HCT116 (cell line): ENCODE results near the gene RAB24. TPM values are rescaled to one million over a fixed set of nuclear protein-coding genes. Genes with fewer than 3 reads are reported as not detected.

ENCODE experiments used
- ATAC-seq: fragments of 200-7000 bp; cut with Tn5 transposase; 2 replicates; pipeline ENCODE4 v1.9.1; 2020; ENCODE audit warnings: mild to moderate bottlenecking, moderate library complexity
- BruUV-seq: library from RNA; stranded (reverse); fragments of 400-500 nt; replicated peaks from 2 replicates; lab custom pipeline; 2021; lab: Mats Ljungman, UMichigan
- CTCF ChIA-PET: fragments of 300-600 bp; sonication (Branson Sonifier 250); formaldehyde crosslinking; loops from one replicate; lab custom pipeline; 2021; ENCODE audit warnings: antibody characterized with exemption; lab: Charles Lee
- POLR2A ChIA-PET: fragments of 300-600, 350-600 bp; sonication (Branson Sonifier 250); formaldehyde crosslinking; loops from one replicate; lab custom pipeline; 2021; ENCODE audit warnings: antibody characterized with exemption; lab: Charles Lee
- RAD21 ChIA-PET, 2 experiments: fragments of 300-600 bp; sonication (Branson Sonifier 250); formaldehyde crosslinking; loops; one replicate each; lab custom pipeline; 2023; ENCODE audit warnings: low total read pairs in 2 of 2; ENCODE audit not compliant: uncharacterized antibody in 2 of 2, unreplicated experiment in 2 of 2, low non-redundant PET in 1 of 2; lab: Charles Lee
- DNase-seq: peaks from one replicate; pipeline ENCODE4 v3.0.0-alpha.2; 2010; ENCODE audit warnings: low read depth, low spot score
- H2AFZ ChIP-seq: fragments of 200-600 bp; shearing (Covaris generic), sonication (generic); 2 replicates; pipeline ENCODE4 v1.6.1; 2017; ENCODE audit warnings: low read depth, mixed run types, mixed read lengths, antibody characterized with exemption, low read length; ENCODE audit not compliant: poor library complexity, severe bottlenecking
- H3K27ac ChIP-seq: 2 replicates; pipeline ENCODE4 v1.5.1; 2012; ENCODE audit warnings: low read depth, low read length
- H3K27me3 ChIP-seq: fragments of 200-600 bp; sonication (generic); 2 replicates; pipeline ENCODE4 v1.6.1; 2016; ENCODE audit warnings: mixed run types, low read length, mixed read lengths; ENCODE audit not compliant: insufficient read depth
- H3K36me3 ChIP-seq, 2 experiments: fragments of 200-500 bp in 1 of 2; fragments of 200-600 bp in 1 of 2; sonication (Bioruptor generic) in 1 of 2; sonication (generic) in 1 of 2; 2 replicates each; pipeline versions ENCODE4 v1.5.1 to v1.6.1; 2014 to 2016; ENCODE audit warnings: low read length in 2 of 2, inconsistent platforms in 1 of 2, mixed read lengths in 1 of 2, mixed run types in 1 of 2; ENCODE audit not compliant: insufficient read depth in 2 of 2, control insufficient read depth in 1 of 2
- H3K4me1 ChIP-seq, 2 experiments: fragments of 200-600 bp in 1 of 2; sonication (generic) in 1 of 2; 2 replicates each; pipeline versions ENCODE4 v1.5.1 to v1.6.1; 2012 to 2017; ENCODE audit warnings: low read length in 2 of 2, inconsistent platforms in 1 of 2, mild to moderate bottlenecking in 1 of 2, mixed read lengths in 1 of 2, mixed run types in 1 of 2, moderate library complexity in 1 of 2; ENCODE audit not compliant: insufficient read depth in 2 of 2, control insufficient read depth in 1 of 2
- H3K4me2 ChIP-seq: fragments of 200-600 bp; sonication (generic); 2 replicates; pipeline ENCODE4 v1.6.1; 2017; ENCODE audit warnings: mixed run types, low read length, mixed read lengths
- H3K4me3 ChIP-seq, 2 experiments: fragments of 200-600 bp in 1 of 2; sonication (generic) in 1 of 2; replicated peaks in 1 of 2; 2 replicates each; pipeline ENCODE4 v1.5.1; 2011 to 2016; ENCODE audit warnings: low read length in 2 of 2, control low read depth in 1 of 2, low read depth in 1 of 2, mild to moderate bottlenecking in 1 of 2, mixed read lengths in 1 of 2, mixed run types in 1 of 2
- H3K79me2 ChIP-seq: fragments of 200-600 bp; sonication (generic); 2 replicates; pipeline ENCODE4 v1.6.1; 2017; ENCODE audit warnings: mild to moderate bottlenecking, mixed run types, low read length, moderate library complexity, mixed read lengths; ENCODE audit not compliant: insufficient read depth
- H3K9ac ChIP-seq: fragments of 200-600 bp; sonication (generic); 2 replicates; pipeline ENCODE4 v1.6.1; 2016; ENCODE audit warnings: low read length, mixed read lengths
- H3K9me2 ChIP-seq: fragments of 200-600 bp; sonication (generic), shearing (Covaris generic); 2 replicates; pipeline ENCODE4 v1.6.1; 2017; ENCODE audit warnings: mixed run types, mild to moderate bottlenecking, moderate library complexity; ENCODE audit not compliant: insufficient read depth
- H3K9me3 ChIP-seq, 2 experiments: fragments of 200-500 bp in 1 of 2; fragments of 200-600 bp in 1 of 2; sonication (Bioruptor generic) in 1 of 2; sonication (generic) in 1 of 2; 2 replicates each; pipeline ENCODE4 v1.6.1; 2014 to 2017; ENCODE audit warnings: low read length in 2 of 2, mixed read lengths in 2 of 2, inconsistent platforms in 1 of 2, low read depth in 1 of 2, mild to moderate bottlenecking in 1 of 2, mixed run types in 1 of 2, moderate library complexity in 1 of 2; ENCODE audit not compliant: control insufficient read depth in 1 of 2, insufficient read depth in 1 of 2
- H4K20me1 ChIP-seq: fragments of 200-600 bp; sonication (generic), shearing (Covaris generic); 2 replicates; pipeline ENCODE4 v1.6.1; 2017; ENCODE audit warnings: mixed run types, mild to moderate bottlenecking, moderate library complexity; ENCODE audit not compliant: insufficient read depth
- CBX3 ChIP-seq: IDR thresholded peaks from 2 replicates; pipeline ENCODE4 v1.6.1; 2012; ENCODE audit warnings: low read depth
- CEBPB ChIP-seq: IDR thresholded peaks from 2 replicates; pipeline ENCODE4 v1.6.1; 2012; ENCODE audit warnings: low read depth
- EGR1 ChIP-seq: IDR thresholded peaks from 2 replicates; pipeline ENCODE4 v1.6.1; 2012; ENCODE audit warnings: low read depth
- JUND ChIP-seq: IDR thresholded peaks from 2 replicates; pipeline ENCODE4 v1.6.1; 2012
- RAD21 ChIP-seq: IDR thresholded peaks from 2 replicates; pipeline ENCODE4 v1.6.1; 2012; ENCODE audit warnings: low read depth, mild to moderate bottlenecking
- YY1 ChIP-seq: IDR thresholded peaks from 2 replicates; pipeline ENCODE4 v1.6.1; 2011; ENCODE audit warnings: low read length, low read depth, moderate library complexity, mild to moderate bottlenecking; ENCODE audit not compliant: insufficient replicate concordance; ENCODE audit errors: extremely low read depth
- ZNF274 ChIP-seq: fragments of 200-500 bp; sonication (Bioruptor generic); IDR thresholded peaks from 2 replicates; pipeline ENCODE4 v1.6.1; 2014; ENCODE audit warnings: mild to moderate bottlenecking, low read depth, low read length, inconsistent platforms
- intact Hi-C: fragments of 100-400 bp; cut with micrococcal nuclease; formaldehyde crosslinking; loops from 2 replicates; pipeline ENCODE4 v1.10.0; 2022
- total RNA-seq: library from RNA; stranded (reverse); gene quantifications from one replicate; pipeline ENCODE4 v1.2.1, GENCODE V29; 2021; ENCODE audit not compliant: unreplicated experiment
- TF ChIP-seq, protein P1 (sequence below): IDR thresholded peaks from 2 replicates; pipeline ENCODE4 v1.6.1; 2012; ENCODE audit warnings: low read depth

Gene RAB24
- total RNA-seq, 1 experiment from 2014 or later: 13.5 TPM

DNA sequence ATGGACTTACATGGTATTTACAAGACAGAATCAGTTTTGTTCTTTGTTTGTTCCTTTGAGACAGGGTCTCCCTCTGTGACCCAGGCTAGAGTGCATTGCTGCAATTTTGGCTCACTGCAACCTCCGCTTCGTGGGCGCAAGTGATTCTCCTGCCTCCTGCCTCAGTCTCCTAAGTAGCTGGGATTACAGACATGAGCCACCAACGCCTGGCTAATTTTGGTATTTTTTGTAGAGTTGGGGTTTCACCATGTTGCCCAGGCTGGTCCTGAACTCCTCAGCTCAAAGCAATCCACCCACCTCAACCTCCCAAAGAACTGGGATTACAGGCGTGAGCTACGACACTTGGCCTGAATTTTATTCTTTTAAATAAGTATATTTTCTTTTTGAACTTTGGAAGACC lies 27.6 kb downstream of the RAB24 start:
- POLR2A ChIA-PET: no interaction called here
- RAD21 ChIA-PET: no interaction called here
- CTCF ChIA-PET: no interaction called here
- intact Hi-C loops: no loop called here
- Histone ChIP-seq H3K9ac (no peak overlapping the region), H3K9me2 (no peaks in the 10 kb centered on the region), H3K4me2 (no peak overlapping the region), H3K4me1 (no peaks in the 10 kb centered on the region), H3K79me2 (no peaks in the 10 kb centered on the region), H3K27me3 (no peaks in the 10 kb centered on the region), H3K4me3 (no peak overlapping the region), H2AFZ (no peak overlapping the region), H4K20me1 (no peaks in the 10 kb centered on the region), H3K36me3 (peaks cover 10 to 24% of the 10 kb centered on the region in 2 experiments; a peak in 3 of 4 replicates), H3K27ac (no peak overlapping the region), H3K9me3 (no peaks in the 10 kb centered on the region)
- no peak for ATAC-seq
- TF ChIP-seq EGR1 (no peak), JUND (no peak), ZNF274 (no peak), CBX3 (no peak), RAD21 (no peak), YY1 (no peak), CEBPB (no peak)
- TF ChIP-seq, protein P1, sequence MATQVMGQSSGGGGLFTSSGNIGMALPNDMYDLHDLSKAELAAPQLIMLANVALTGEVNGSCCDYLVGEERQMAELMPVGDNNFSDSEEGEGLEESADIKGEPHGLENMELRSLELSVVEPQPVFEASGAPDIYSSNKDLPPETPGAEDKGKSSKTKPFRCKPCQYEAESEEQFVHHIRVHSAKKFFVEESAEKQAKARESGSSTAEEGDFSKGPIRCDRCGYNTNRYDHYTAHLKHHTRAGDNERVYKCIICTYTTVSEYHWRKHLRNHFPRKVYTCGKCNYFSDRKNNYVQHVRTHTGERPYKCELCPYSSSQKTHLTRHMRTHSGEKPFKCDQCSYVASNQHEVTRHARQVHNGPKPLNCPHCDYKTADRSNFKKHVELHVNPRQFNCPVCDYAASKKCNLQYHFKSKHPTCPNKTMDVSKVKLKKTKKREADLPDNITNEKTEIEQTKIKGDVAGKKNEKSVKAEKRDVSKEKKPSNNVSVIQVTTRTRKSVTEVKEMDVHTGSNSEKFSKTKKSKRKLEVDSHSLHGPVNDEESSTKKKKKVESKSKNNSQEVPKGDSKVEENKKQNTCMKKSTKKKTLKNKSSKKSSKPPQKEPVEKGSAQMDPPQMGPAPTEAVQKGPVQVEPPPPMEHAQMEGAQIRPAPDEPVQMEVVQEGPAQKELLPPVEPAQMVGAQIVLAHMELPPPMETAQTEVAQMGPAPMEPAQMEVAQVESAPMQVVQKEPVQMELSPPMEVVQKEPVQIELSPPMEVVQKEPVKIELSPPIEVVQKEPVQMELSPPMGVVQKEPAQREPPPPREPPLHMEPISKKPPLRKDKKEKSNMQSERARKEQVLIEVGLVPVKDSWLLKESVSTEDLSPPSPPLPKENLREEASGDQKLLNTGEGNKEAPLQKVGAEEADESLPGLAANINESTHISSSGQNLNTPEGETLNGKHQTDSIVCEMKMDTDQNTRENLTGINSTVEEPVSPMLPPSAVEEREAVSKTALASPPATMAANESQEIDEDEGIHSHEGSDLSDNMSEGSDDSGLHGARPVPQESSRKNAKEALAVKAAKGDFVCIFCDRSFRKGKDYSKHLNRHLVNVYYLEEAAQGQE: no peak
- BruUV-seq: no TSS peak
- DNase-seq: no peak
